Mucosa of descending colon (tissue), 3 donors: ENCODE results near the gene TPI1. TPM values are rescaled to one million over a fixed set of nuclear protein-coding genes. Genes with fewer than 3 reads are reported as not detected.
"Not testable (repeated sequence)": the region's sequence is repeated elsewhere in the genome, so short reads cannot be mapped to it uniquely, and the experiment has no call there.

Source experiments
- ATAC-seq: fragments of 200-7000 bp; cut with Tn5 transposase; one replicate; pipeline ENCODE4 v1.9.1; 2020; ENCODE audit warnings: mild to moderate bottlenecking, moderate library complexity
- DNase-seq, 3 donors: peaks; one replicate each; pipeline ENCODE4 v3.0.0-alpha.2; 2020
- H3K36me3 ChIP-seq: fragments of 200-600 bp; one replicate; pipeline ENCODE4 v1.8.0; 2021; ENCODE audit warnings: low read depth, mild to moderate bottlenecking
- H3K4me1 ChIP-seq: fragments of 200-600 bp; one replicate; pipeline ENCODE4 v1.8.0; 2021; ENCODE audit warnings: low read depth, mild to moderate bottlenecking
- H3K4me3 ChIP-seq: fragments of 200-600 bp; one replicate; pipeline ENCODE4 v1.8.0; 2021; ENCODE audit warnings: mild to moderate bottlenecking
- H3K9me3 ChIP-seq: fragments of 200-600 bp; one replicate; pipeline ENCODE4 v1.8.0; 2021; ENCODE audit warnings: mild to moderate bottlenecking
- intact Hi-C, 2 donors: fragments of 100-400 bp; cut with DNase I in 1 of 2; cut with micrococcal nuclease in 1 of 2; formaldehyde crosslinking; loops; one replicate each; pipeline versions ENCODE4 v1.11.0 to v1.11.1; 2022; cut with DNase I, micrococcal nuclease
- total RNA-seq, 3 donors: library from RNA; stranded (reverse); fragmentation: NEBNext Ultra II Directional in 2 of 3; extraction: Animal tissue kit (Norgen Biotek cat#: 25700) in 2 of 3; gene quantifications; one replicate each; pipeline versions ENCODE4 v1.2.1 to v1.2.4, GENCODE V29; 2021 to 2023
- TF ChIP-seq, protein P1 (sequence below): fragments of 200-600 bp; IDR thresholded peaks from one replicate; pipeline ENCODE4 v1.8.0; 2022; ENCODE audit warnings: antibody characterized with exemption, mild to moderate bottlenecking
- donor health status: DM: no; HTN: no; CAD: no; lungs with moderate emphysema.
- donor health status: DM: no; HTN: no; CAD: no.
- donor health status: DM: no; HTN: yes; CAD: no.

The TPI1 gene
- total RNA-seq, 3 donors from 2014 or later: 408 to 766 (median 700) TPM

DNA sequence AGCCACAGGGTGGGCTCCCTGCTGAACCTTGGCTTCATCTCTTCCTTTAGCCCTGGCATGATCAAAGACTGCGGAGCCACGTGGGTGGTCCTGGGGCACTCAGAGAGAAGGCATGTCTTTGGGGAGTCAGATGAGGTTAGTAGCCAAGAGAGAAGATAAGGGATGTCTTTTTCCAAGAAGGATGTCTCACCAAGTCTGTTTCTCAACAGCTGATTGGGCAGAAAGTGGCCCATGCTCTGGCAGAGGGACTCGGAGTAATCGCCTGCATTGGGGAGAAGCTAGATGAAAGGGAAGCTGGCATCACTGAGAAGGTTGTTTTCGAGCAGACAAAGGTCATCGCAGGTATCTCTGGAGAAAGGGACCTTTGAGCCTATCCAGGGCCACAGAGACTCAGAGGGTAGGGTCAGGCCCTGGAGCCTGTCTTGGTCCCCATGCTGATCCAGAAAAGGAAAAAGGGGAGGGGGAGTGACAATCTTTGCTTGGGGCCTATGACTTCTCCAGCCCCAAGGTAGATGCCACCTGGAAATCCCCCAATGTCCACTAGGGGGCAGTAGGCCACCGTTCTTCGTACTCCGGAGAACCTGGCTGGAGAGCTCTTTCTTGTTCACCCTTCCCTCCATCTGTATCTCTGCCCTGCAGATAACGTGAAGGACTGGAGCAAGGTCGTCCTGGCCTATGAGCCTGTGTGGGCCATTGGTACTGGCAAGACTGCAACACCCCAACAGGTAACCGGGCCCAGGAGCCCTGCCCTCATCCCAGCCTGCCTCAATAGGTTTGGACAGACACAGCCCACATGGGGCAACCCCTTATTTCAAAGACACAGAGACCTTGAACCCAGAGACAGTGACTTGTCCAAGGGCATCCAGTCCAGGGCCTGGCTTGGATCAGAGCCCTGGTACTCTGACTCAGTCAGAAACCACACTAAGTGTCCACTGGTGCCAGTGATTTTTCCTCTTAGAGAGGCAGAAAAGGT is 2.0 kb downstream of the TPI1 start:
- no peaks in the 10 kb centered on the region for H3K9me3 ChIP-seq
- no peaks in the 10 kb centered on the region for H3K36me3 ChIP-seq
- TF ChIP-seq, protein P1, sequence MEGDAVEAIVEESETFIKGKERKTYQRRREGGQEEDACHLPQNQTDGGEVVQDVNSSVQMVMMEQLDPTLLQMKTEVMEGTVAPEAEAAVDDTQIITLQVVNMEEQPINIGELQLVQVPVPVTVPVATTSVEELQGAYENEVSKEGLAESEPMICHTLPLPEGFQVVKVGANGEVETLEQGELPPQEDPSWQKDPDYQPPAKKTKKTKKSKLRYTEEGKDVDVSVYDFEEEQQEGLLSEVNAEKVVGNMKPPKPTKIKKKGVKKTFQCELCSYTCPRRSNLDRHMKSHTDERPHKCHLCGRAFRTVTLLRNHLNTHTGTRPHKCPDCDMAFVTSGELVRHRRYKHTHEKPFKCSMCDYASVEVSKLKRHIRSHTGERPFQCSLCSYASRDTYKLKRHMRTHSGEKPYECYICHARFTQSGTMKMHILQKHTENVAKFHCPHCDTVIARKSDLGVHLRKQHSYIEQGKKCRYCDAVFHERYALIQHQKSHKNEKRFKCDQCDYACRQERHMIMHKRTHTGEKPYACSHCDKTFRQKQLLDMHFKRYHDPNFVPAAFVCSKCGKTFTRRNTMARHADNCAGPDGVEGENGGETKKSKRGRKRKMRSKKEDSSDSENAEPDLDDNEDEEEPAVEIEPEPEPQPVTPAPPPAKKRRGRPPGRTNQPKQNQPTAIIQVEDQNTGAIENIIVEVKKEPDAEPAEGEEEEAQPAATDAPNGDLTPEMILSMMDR: peak; percentile 82
- ATAC-seq (peak; percentile 19), DNase-seq (peak; percentile 73 to 92 (median 85))
- intact Hi-C loops: no loop called here
- H3K4me1 ChIP-seq: peaks cover 35% of the 10 kb centered on the region
- H3K4me3 ChIP-seq: no peak overlapping the region

DNA sequence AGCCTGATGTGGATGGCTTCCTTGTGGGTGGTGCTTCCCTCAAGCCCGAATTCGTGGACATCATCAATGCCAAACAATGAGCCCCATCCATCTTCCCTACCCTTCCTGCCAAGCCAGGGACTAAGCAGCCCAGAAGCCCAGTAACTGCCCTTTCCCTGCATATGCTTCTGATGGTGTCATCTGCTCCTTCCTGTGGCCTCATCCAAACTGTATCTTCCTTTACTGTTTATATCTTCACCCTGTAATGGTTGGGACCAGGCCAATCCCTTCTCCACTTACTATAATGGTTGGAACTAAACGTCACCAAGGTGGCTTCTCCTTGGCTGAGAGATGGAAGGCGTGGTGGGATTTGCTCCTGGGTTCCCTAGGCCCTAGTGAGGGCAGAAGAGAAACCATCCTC is 3.0 kb downstream of the TPI1 start:
- H3K4me1 ChIP-seq: peaks cover 35% of the 10 kb centered on the region
- ATAC-seq, DNase-seq, H3K4me3 ChIP-seq, H3K9me3 ChIP-seq, intact Hi-C loops, H3K36me3 ChIP-seq: not testable (repeated sequence)

DNA sequence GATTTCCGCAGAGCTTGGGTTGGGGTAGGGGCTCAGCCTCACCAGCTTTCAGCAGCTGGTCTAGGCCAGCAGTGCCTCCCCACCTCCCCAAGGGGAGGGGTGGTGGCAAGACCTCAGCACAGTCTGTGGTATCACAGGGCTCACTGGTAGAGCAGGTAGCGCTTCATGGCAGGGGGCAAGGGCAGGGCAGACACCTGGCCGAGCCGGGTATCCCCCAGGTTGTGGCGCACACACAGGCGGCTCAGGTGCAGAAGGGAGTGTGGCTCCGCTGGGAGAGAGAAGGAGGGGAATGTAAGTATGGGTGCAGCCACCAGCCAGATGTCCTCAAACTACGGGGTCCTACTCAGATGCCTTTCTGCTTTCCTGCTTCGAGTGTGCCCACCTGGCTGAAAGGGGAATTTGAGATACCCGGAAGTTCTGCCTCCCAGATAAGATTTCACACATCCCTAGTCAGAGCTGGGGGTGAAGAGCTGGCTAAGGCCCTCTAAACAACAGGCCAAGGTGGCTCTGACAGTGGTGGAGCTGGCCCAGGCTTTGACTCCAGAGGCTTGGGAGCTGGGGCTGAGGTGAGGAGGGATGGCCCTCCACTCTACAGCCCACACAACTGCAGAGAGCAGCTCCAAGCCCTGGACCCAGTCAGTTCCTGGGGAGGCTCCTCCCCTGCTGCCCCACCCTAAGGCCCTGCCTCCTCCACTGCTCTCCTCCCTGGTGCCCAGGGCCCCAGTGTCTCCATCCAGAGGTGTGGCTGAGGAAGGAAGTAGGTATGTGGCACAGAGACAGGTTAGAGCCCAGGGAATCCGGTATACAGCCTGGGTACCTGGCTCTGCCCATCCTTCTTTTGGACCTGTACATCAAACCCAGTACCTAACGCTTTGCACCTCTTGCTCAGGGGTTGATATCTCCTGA is 4.0 kb downstream of the TPI1 start:
- no peaks in the 10 kb centered on the region for H3K9me3 ChIP-seq
- intact Hi-C loops: no loop called here
- DNase-seq: peak; percentile 80 to 87 (median 87)
- H3K4me1 ChIP-seq: peaks cover 35% of the 10 kb centered on the region
- H3K36me3 ChIP-seq: no peaks in the 10 kb centered on the region
- H3K4me3 ChIP-seq: no peak overlapping the region
- ATAC-seq: peak; percentile 51
- TF ChIP-seq, protein P1: no peak

DNA sequence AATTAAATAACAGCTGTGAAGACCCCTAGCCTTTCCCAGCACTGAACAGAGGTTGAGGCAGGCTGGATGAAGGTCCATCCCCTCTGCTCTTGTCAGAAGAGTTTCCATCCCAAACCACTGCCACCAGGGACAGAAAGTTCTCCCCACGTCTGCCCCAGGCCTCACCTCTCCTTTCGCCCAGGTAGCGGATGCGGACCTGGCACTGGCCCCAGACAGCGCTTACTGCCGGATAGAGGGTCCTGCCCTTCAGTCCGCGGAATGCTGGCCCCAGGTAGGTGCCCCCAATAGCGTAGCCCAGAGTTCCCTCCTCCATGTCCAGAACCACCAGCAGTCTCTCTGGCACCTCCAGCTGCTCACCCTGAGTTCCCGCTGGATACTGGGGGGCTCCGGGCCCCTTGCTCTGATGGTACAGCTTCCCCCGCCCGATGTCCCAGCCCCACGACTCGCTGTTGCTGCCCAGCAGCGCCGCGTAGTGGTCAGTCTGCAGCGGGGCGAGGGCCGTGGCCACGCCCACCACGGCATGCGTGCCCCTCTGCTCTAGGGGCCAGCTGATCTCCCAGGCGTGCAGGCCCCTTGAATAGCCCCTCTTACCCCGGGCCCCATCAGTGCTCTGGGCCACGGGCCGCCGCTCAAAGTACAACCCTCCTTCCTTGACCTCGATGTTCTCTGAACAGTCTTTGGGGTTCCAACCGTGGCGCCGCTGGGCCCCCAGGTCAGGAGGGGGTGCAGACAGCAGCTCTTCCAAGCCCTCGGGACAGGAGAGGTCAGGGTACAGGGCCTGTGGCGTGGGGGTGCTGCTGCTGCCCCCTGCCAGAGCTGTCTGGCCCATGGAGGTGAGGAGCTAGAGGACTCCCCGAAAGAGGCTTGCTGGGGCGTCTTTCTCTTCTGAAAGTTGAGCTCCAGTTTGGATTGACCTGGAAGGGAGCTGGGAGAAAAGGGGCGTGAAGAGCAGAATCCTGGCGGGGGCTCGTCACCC is 5.0 kb downstream of the TPI1 start:
- intact Hi-C loops: no loop called here
- no peaks in the 10 kb centered on the region for H3K9me3 ChIP-seq
- peaks cover 32% of the 10 kb centered on the region for H3K4me1 ChIP-seq
- peak overlapping the region; percentile 70 for H3K4me3 ChIP-seq
- TF ChIP-seq, protein P1: peak; percentile 99
- DNase-seq (peak; percentile 91 to 96 (median 91)), ATAC-seq (peak; percentile 74)
- no peaks in the 10 kb centered on the region for H3K36me3 ChIP-seq

DNA sequence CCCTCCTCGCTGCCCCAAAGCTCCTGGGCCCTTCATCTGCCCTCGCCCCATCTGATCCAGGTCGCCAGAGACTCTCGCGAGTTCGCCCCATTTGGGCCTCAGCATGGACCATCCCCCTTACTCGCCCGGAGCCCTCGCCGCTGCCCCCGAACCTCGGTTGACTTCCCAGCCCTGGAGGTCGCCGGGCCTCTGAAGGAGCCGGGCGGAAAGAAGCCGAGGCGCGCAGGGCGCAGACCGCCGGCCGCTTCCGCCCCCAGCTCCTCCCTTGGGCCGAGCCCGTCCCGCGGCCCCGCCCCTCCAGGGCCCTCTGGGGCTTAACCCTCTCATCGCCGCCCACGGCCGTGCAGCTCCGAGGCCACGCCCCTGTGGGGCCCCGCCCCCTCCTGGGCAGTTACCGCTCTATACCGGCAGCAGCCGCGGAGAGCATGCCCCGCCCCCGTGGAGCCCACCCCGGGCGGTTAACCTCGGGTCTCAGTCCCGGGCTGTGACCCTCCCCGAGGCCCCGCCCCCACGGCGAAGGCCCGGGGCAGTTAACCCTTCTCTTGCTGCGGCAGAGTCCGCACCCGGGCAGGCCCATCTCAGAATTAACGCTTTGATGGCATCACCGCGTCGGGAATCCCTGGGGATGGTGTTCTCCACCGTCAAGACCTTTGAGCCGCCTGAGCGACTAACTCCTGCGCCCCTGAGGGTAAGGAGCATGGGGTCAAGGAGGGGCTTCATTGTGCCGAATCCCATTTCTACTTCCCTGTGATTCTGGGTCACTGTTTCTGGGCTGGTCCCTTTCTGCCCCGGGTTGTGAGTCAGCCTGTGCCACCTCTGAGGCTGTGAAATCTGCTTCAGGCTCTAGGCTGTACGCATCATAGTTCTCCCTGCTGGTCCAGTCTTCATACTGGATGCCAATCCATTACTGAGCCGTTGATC is 6.0 kb downstream of the TPI1 start, which contains the start of gene SPSB2:
Gene SPSB2, minus strand, starts transcription at position 210 of the 921 bp plus-strand sequence. CDS start 402 bp downstream, outside the sequence.
- peak within 1 kb of the TSS; percentile 70 for H3K4me3 ChIP-seq
- H3K4me1 ChIP-seq: peaks cover 29% of the 10 kb centered on the region
- no peaks in the 10 kb centered on the region for H3K9me3 ChIP-seq
- TF ChIP-seq, protein P1: no peak
- H3K36me3 ChIP-seq: no peaks in the 10 kb centered on the region
- peak; percentile 89 for ATAC-seq
- intact Hi-C loops: no loop called here
- peak; percentile 99 to 100 (median 100) for DNase-seq

DNA sequence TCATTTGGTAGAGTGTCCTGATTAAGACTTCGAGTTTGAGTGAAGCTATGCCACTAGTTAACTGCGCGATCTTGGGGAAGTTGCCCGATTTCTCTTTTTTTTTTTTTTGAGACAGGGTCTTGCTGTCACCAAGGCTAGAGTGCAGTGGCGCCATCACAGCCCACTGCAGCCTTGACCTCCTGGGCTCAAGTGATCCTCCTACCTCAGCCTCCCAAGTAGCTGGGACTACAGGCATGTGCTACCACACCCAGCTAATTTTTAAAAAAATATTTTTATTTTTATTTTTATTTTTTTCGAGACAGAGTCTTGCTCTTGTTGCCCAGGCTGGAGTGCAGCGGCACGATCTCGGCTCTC is 6.7 kb downstream of the TPI1 start:
- intact Hi-C loops, ATAC-seq, H3K9me3 ChIP-seq, H3K36me3 ChIP-seq, H3K4me3 ChIP-seq: not testable (repeated sequence)
- H3K4me1 ChIP-seq: peaks cover 23% of the 10 kb centered on the region
- DNase-seq: peak in 1 of 3 donors; percentile 48

DNA sequence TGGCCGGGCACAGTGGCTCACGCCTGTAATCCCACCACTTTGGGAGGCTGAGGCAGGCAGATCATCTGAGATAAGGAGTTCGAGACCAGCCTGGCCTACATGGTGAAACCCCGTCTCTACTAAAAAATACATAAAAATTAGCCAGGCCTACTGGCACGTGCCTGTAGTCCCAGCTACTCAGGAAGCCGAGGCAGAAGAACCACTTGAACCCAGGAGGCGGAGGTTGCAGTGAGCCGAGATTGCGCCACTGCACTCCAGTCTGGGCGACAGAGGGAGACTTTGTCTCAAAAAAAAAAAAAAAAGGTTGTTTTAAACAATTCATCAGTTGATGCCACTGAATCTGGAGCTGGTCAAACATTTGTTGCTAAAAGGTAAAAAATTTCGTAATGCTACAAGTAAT is 12.5 kb downstream of the TPI1 start:
- H3K4me3 ChIP-seq, intact Hi-C loops, ATAC-seq, H3K9me3 ChIP-seq, H3K4me1 ChIP-seq, H3K36me3 ChIP-seq: not testable (repeated sequence)
- peak in 1 of 3 donors; percentile 17 for DNase-seq
